GM12878 (cell line): ENCODE data around the gene PARN. TPM values are rescaled to one million over a fixed set of nuclear protein-coding genes. Genes with fewer than 3 reads are reported as not detected.
"Not testable (repeated sequence)": the region's sequence is repeated elsewhere in the genome, so short reads cannot be mapped to it uniquely, and the experiment has no call there.

Experiments used
- ATAC-seq: fragments of 200-7000 bp; cut with Tn5 transposase; 3 replicates; pipeline ENCODE4 v1.9.1; 2020; ENCODE audit warnings: mild to moderate bottlenecking, moderate library complexity
- BruUV-seq: library from RNA; stranded (reverse); fragments of 400-500 nt; replicated peaks from 2 replicates; lab custom pipeline; 2021; lab: Mats Ljungman, UMichigan
- CTCF ChIA-PET: fragments of 300-600 bp; sonication (Branson Sonifier 250); formaldehyde crosslinking; extraction: SDS; loops from one replicate; lab custom pipeline; 2021; ENCODE audit warnings: inconsistent platforms; lab: Yijun Ruan, JAX
- POLR2A ChIA-PET: fragments of 350-600 bp; formaldehyde crosslinking; extraction: SDS; loops from one replicate; lab custom pipeline; 2021; ENCODE audit warnings: inconsistent platforms; lab: Charles Lee
- RAD21 ChIA-PET: fragments of 300-600 bp; sonication (Branson Sonifier 250); formaldehyde crosslinking; loops from one replicate; lab custom pipeline; 2023; ENCODE audit warnings: antibody characterized with exemption; ENCODE audit not compliant: unreplicated experiment; lab: Charles Lee
- SMC1A ChIA-PET: fragments of 300-600 bp; sonication (Branson Sonifier 250); formaldehyde crosslinking; loops from one replicate; lab custom pipeline; 2023; ENCODE audit not compliant: unreplicated experiment, uncharacterized antibody; lab: Charles Lee
- DNase-seq: peaks from one replicate; pipeline ENCODE4 v3.0.0-alpha.2; 2011; ENCODE audit warnings: low read depth, low spot score
- FAIRE-seq: peaks from 3 replicates; lab custom pipeline; 2011; peaks lifted over from hg19 to GRCh38; lab: Jason Lieb, UNC
- H2AFZ ChIP-seq: 2 replicates; pipeline ENCODE4 v1.6.0; 2011; ENCODE audit warnings: low read depth, low read length, control low read depth; ENCODE audit not compliant: control insufficient read depth
- H3K27ac ChIP-seq: 2 replicates; pipeline ENCODE4 v1.5.1; 2011; ENCODE audit warnings: control low read depth; ENCODE audit not compliant: control insufficient read depth, insufficient read depth
- H3K27me3 ChIP-seq, 2 experiments: replicated peaks in 1 of 2; 2 replicates each; pipeline versions ENCODE4 v1.6.0 to v1.6.1; 2011; ENCODE audit warnings: low read length in 1 of 2; ENCODE audit not compliant: control insufficient read depth in 2 of 2, insufficient read depth in 2 of 2
- H3K36me3 ChIP-seq, 2 experiments: 2 replicates each; pipeline ENCODE4 v1.5.1; 2011; ENCODE audit warnings: low read length in 1 of 2; ENCODE audit not compliant: control insufficient read depth in 2 of 2, insufficient read depth in 2 of 2
- H3K4me1 ChIP-seq: 2 replicates; pipeline ENCODE4 v1.6.1; 2011; ENCODE audit warnings: mild to moderate bottlenecking, low read length, moderate library complexity, mixed read lengths; ENCODE audit not compliant: control insufficient read depth, insufficient read depth
- H3K4me2 ChIP-seq: 2 replicates; pipeline ENCODE4 v1.6.0; 2011; ENCODE audit warnings: control low read depth; ENCODE audit not compliant: control insufficient read depth, insufficient read depth
- H3K4me3 ChIP-seq: fragments of 200-600 bp; sonication (generic); 2 replicates; pipeline ENCODE4 v1.5.1; 2016
- H3K79me2 ChIP-seq: 2 replicates; pipeline ENCODE4 v1.6.0; 2011; ENCODE audit warnings: low read length; ENCODE audit not compliant: control insufficient read depth, insufficient read depth
- H3K9ac ChIP-seq: 2 replicates; pipeline ENCODE4 v1.8.0; 2011; ENCODE audit warnings: low read length, control low read depth, mixed read lengths; ENCODE audit not compliant: control insufficient read depth, insufficient read depth
- H3K9me3 ChIP-seq: replicated peaks from 3 replicates; pipeline ENCODE4 v1.5.1; 2011; ENCODE audit warnings: mild to moderate bottlenecking, low read length; ENCODE audit not compliant: control insufficient read depth, insufficient read depth
- H4K20me1 ChIP-seq: 2 replicates; pipeline ENCODE4 v1.6.0; 2011; ENCODE audit not compliant: control insufficient read depth, insufficient read depth
- BCL11A ChIP-seq: IDR thresholded peaks from 2 replicates; pipeline ENCODE4 v1.6.1; 2011; ENCODE audit warnings: low read depth, low read length
- CEBPB ChIP-seq, 2 experiments: fragments of 150-350 bp in 1 of 2; IDR thresholded peaks; 2 replicates each; pipeline ENCODE4 v1.6.1; 2012 to 2014; ENCODE audit warnings: low read depth in 2 of 2, low read length in 2 of 2, borderline replicate concordance in 1 of 2, inconsistent platforms in 1 of 2
- FOXK2 ChIP-seq: fragments of 450-650 bp; IDR thresholded peaks from 2 replicates; pipeline ENCODE4 v1.6.1; 2017; ENCODE audit warnings: mild to moderate bottlenecking, moderate library complexity
- NFIC ChIP-seq: IDR thresholded peaks from 2 replicates; pipeline ENCODE4 v1.6.1; 2012; ENCODE audit warnings: low read depth, mild to moderate bottlenecking, inconsistent platforms, low read length, moderate library complexity
- WGBS: methylation state at CpG from one replicate; pipeline ENCODE4 v1.1.6; 2016; ENCODE audit warnings: low lambda C conversion rate; ENCODE audit not compliant: insufficient replicate concordance, insufficient coverage; ENCODE audit errors: missing lambda C conversion rate; 5-methylcytosine and 5-hydroxymethylcytosine counted together
- in situ Hi-C: fragments of 300-500 bp; cut with MboI; formaldehyde crosslinking; loops from 9 replicates; pipeline ENCODE4 v1.14.3; 2018; ENCODE audit warnings: mixed read lengths
- intact Hi-C: fragments of 100-400 bp; cut with micrococcal nuclease; formaldehyde crosslinking; loops from one replicate; pipeline ENCODE4 v1.14.2; 2022; ENCODE audit not compliant: unreplicated experiment
- polyA plus RNA-seq, 11 experiments: library from polyadenylated mRNA; depleted of rRNA in 4 of 11; unstranded in 6 of 11; stranded (reverse) in 5 of 11; fragments of >200 nt; fragmentation: Nextera tagmentation in 4 of 11; fragmentation: Illumina TruSeq in 1 of 11; extraction: Ambion mirVana in 4 of 11; extraction: Trizol in 1 of 11; gene quantifications; 1 replicate in 1 of 11; 2 replicates in 10 of 11; pipeline versions ENCODE4 v1.2.1 to v1.2.3, GENCODE V29; 2011 to 2016; ENCODE audit warnings: inconsistent platforms in 2 of 11, missing spikeins in 2 of 11, low read depth in 1 of 11
- total RNA-seq, 4 experiments: library from RNA; depleted of rRNA in 3 of 4; stranded (reverse); fragments of >200 nt in 3 of 4; fragmentation: Illumina TruSeq in 1 of 4; extraction: Trizol in 1 of 4; gene quantifications; 2 replicates each; pipeline versions ENCODE4 v1.2.1 to v1.2.3, GENCODE V29; 2013 to 2021
- TF ChIP-seq, protein P1 (sequence below): fragments of 450-650 bp; IDR thresholded peaks from 2 replicates; pipeline ENCODE4 v1.6.1; 2016; ENCODE audit warnings: mild to moderate bottlenecking
- TF ChIP-seq, protein P2 (sequence below): fragments of 450-650 bp; formaldehyde crosslinking; IDR thresholded peaks from 2 replicates; pipeline ENCODE4 v1.4.0; 2020; ENCODE audit warnings: mild to moderate bottlenecking, moderate library complexity

The PARN gene
- total and polyA plus RNA-seq, 10 of the 15 experiments (the other 5 are each of a cell fraction or from before 2014, with no cell fraction given): 15.6 to 77.3 (median 47.7) TPM

DNA sequence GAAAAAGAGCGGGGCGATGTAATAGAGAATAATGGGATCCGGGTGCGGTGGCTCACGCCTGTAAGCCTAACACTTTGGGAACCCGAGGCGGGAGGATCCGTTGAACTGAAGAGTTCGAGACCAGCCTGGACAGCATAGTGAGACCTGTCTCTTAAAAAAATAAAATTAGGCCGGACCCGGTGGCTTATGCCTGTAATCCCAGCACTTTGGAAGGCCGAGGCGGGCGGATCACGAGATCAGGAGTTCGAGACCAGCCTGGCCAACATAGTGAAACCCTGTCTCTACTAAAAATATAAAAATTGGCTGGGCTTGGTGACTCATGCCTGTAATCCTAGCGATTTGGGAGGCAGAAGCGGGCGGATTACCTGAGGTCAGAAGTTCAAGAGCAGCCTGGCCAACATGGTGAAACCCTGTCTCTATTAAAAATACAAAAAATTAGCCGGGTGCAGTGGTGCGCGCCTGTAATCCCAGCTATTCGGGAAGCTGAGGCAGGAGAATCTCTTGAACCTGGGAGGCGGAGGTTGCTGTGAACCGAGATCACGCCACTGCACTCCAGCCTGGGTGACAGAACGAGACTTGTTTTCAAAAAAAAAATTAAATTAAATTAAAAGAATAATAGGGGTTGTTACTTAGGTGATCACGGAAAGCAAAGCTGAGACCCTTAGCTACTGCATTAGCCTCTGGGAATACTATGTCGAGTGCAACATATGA lies 715 bp upstream of the PARN start:
- ChIA-PET SMC1A (interaction anchor here (1.2 to 4.1 kb wide), 3 partner anchors 21 to 27 kb away, joined by 5 to 22 read pairs (median 8); no protein-coding TSS in a partner anchor), POLR2A (interaction anchor here (0.6 to 2.4 kb wide), 5 partner anchors 14 to 321 kb away, joined by 3 to 14 read pairs (median 4); no protein-coding TSS in a partner anchor), RAD21 (interaction anchor here (0.7 to 1.9 kb wide), 3 partner anchors 23 to 27 kb away, joined by 3 to 6 read pairs (median 6); no protein-coding TSS in a partner anchor)
- H3K9ac ChIP-seq: peak overlapping the region; percentile 93; the same call in 1 of the 2 replicates
- peaks cover 15% of the 10 kb centered on the region for H3K4me1 ChIP-seq
- FAIRE-seq, H3K27me3 ChIP-seq, H3K9me3 ChIP-seq, DNase-seq, H3K36me3 ChIP-seq, BruUV-seq, ATAC-seq, CTCF ChIA-PET, H4K20me1 ChIP-seq: not testable (repeated sequence)
- intact Hi-C loops: loop anchor here (5.0 kb wide), 2 partner anchors 328 to 673 kb away; no protein-coding TSS in a partner anchor
- TF ChIP-seq, protein P1, sequence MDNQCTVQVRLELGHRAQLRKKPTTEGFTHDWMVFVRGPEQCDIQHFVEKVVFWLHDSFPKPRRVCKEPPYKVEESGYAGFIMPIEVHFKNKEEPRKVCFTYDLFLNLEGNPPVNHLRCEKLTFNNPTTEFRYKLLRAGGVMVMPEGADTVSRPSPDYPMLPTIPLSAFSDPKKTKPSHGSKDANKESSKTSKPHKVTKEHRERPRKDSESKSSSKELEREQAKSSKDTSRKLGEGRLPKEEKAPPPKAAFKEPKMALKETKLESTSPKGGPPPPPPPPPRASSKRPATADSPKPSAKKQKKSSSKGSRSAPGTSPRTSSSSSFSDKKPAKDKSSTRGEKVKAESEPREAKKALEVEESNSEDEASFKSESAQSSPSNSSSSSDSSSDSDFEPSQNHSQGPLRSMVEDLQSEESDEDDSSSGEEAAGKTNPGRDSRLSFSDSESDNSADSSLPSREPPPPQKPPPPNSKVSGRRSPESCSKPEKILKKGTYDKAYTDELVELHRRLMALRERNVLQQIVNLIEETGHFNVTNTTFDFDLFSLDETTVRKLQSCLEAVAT: peak; percentile 78
- in situ Hi-C loops: loop anchor here (25.0 kb wide), 2 partner anchors 457 to 1007 kb away; partner anchors contain the start of genes MARF1 and RRN3
- H3K4me2 ChIP-seq: peak overlapping the region; percentile 66
- H3K27ac ChIP-seq: peak overlapping the region; percentile 74
- H2AFZ ChIP-seq: peak overlapping the region; percentile 80
- peaks cover 57% of the 10 kb centered on the region for H3K79me2 ChIP-seq
- WGBS: 97% methylated on average over 29 of the region's 29 CpGs
- H3K4me3 ChIP-seq: peak overlapping the region; percentile 14; the same call in 1 of the 2 replicates

DNA sequence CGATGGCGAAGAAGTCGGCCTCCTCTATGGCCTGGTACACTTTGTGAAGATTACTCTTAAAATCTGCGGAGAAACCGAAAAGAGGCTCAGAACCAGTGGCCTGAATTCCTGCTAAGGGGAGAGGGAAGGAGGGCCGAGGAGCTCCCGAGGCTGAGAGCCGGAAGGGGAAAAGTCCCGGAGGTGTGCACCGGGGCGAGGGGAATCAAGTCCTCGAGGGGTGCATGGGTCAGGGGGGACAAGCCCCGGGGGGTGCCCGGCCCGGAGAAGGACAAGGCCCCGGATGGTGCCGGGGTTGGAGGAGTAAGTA lies 495 bp downstream of the PARN start:
- 0% methylated on average over 15 of the region's 17 CpGs for WGBS
- CTCF ChIA-PET: interaction anchor here (1.2 kb wide), 1 partner anchor 42 kb away, joined by 3 read pairs; no protein-coding TSS in a partner anchor
- SMC1A ChIA-PET: interaction anchor here (1.1 to 4.1 kb wide), 4 partner anchors 20 to 42 kb away, joined by 3 to 22 read pairs (median 6); no protein-coding TSS in a partner anchor
- no peaks in the 10 kb centered on the region for H3K9me3 ChIP-seq
- peaks cover 0 to 7% of the 10 kb centered on the region in 2 experiments; a peak in 3 of 4 replicates for H3K36me3 ChIP-seq
- intact Hi-C loops (loop anchor here (2.0 kb wide), 1 partner anchor 21 kb away; no protein-coding TSS in a partner anchor), in situ Hi-C loops (loop anchor here (25.0 kb wide), 2 partner anchors 458 to 1008 kb away; partner anchors contain the start of genes MARF1 and RRN3)
- POLR2A ChIA-PET: interaction anchor here (0.8 to 2.4 kb wide), 6 partner anchors 8 to 324 kb away, joined by 3 to 14 read pairs (median 3); no protein-coding TSS in a partner anchor
- peak overlapping the region; percentile 84 for H3K4me2 ChIP-seq
- peak overlapping the region; percentile 96 for H3K4me3 ChIP-seq
- FAIRE-seq (no peak), DNase-seq (no peak), ATAC-seq (peak; percentile 4)
- no TSS peak for BruUV-seq
- RAD21 ChIA-PET: interaction anchor here (1.1 to 1.9 kb wide), 3 partner anchors 22 to 43 kb away, joined by 3 to 6 read pairs (median 6); no protein-coding TSS in a partner anchor
- H3K4me1 ChIP-seq: peaks cover 12% of the 10 kb centered on the region
- TF ChIP-seq BCL11A (no peak), FOXK2 (no peak), CEBPB (IDR thresholded peaks at IDR 0.05; ENCODE audit: borderline replicate concordance in 1 of 2, low read depth in 2 of 2, low read length in 2 of 2) (no peak), NFIC (no peak)
- TF ChIP-seq, protein P2, sequence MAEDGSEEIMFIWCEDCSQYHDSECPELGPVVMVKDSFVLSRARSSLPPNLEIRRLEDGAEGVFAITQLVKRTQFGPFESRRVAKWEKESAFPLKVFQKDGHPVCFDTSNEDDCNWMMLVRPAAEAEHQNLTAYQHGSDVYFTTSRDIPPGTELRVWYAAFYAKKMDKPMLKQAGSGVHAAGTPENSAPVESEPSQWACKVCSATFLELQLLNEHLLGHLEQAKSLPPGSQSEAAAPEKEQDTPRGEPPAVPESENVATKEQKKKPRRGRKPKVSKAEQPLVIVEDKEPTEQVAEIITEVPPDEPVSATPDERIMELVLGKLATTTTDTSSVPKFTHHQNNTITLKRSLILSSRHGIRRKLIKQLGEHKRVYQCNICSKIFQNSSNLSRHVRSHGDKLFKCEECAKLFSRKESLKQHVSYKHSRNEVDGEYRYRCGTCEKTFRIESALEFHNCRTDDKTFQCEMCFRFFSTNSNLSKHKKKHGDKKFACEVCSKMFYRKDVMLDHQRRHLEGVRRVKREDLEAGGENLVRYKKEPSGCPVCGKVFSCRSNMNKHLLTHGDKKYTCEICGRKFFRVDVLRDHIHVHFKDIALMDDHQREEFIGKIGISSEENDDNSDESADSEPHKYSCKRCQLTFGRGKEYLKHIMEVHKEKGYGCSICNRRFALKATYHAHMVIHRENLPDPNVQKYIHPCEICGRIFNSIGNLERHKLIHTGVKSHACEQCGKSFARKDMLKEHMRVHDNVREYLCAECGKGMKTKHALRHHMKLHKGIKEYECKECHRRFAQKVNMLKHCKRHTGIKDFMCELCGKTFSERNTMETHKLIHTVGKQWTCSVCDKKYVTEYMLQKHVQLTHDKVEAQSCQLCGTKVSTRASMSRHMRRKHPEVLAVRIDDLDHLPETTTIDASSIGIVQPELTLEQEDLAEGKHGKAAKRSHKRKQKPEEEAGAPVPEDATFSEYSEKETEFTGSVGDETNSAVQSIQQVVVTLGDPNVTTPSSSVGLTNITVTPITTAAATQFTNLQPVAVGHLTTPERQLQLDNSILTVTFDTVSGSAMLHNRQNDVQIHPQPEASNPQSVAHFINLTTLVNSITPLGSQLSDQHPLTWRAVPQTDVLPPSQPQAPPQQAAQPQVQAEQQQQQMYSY (CRISPR knock-in tag): no peak
- H4K20me1 ChIP-seq: no peaks in the 10 kb centered on the region
- H3K79me2 ChIP-seq: peaks cover 45% of the 10 kb centered on the region
- H2AFZ ChIP-seq: no peak overlapping the region; the same call in 1 of the 2 replicates
- no peaks in the 10 kb centered on the region for H3K27me3 ChIP-seq
- peak overlapping the region; percentile 93 for H3K9ac ChIP-seq
- peak overlapping the region; percentile 71 for H3K27ac ChIP-seq
